Measurements from ENCODE around the gene TRMT2B.

- TF ChIP-seq JDP2 (CRISPR knock-in tag; IDR thresholded peaks at IDR 0.05; ENCODE audit: borderline replicate concordance) (no peak), HDAC1 (CRISPR knock-in tag; IDR thresholded peaks at IDR 0.05) (no peak), E2F1 (CRISPR knock-in tag; IDR thresholded peaks at IDR 0.05) (no peak), ZNF274 (CRISPR knock-in tag; IDR thresholded peaks at IDR 0.05) (no peak), MYC (CRISPR knock-in tag; IDR thresholded peaks at IDR 0.05; ENCODE audit: borderline replicate concordance) (no peak), ZSCAN29 (CRISPR knock-in tag; conservative IDR thresholded peaks at IDR 0.05) (no peak), RFX5 (IDR thresholded peaks at IDR 0.05; ENCODE audit: low read depth, low read length) (no peak), TP53 (CRISPR knock-in tag; conservative IDR thresholded peaks at IDR 0.05) (no peak), RFX1 (IDR thresholded peaks at IDR 0.05) (no peak)
These were observed 22.2 kb downstream of the TRMT2B start for GRCh38 chrX:101029665-101030064.
